ENCODE results near the gene FXYD3.

- TF ChIP-seq CTCF (IDR thresholded peaks at IDR 0.05) (no peak), POLR2A (IDR thresholded peaks at IDR 0.05) (no peak)
Measured at GRCh38 chr19:35159606-35160005, 44.0 kb downstream of the FXYD3 start.

All from prostate gland (tissue), 2 donors.